Measurements from ENCODE around the gene HCRT. TPM values are rescaled to one million over a fixed set of nuclear protein-coding genes. Genes with fewer than 3 reads are reported as not detected.

HCRT gene
- total RNA-seq, 1 experiment from 2014 or later = not detected

DNA sequence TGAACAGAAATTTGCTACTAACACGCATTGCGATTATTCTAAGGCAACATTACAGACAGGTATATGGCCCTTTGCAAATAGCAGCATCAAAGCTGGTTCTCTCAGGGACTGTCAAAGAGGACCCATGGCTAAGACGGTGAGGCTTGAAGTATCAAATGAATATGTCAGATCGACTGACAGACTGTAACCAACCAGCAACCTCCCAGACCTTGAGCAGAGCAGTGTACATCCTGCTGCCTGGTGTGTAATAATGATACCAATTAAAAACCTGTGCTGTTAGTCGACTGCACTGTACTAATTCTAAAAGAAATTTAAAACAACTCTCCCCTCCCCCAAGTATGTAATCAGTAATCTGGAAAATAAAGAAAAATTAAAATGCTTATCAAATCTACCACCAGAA lies 45.0 kb upstream of the HCRT start:
- Histone ChIP-seq H3K27me3 (replicated peaks; ENCODE audit: insufficient read depth, low read depth, low read length, poor library complexity) (no peaks in the 10 kb centered on the region), H3K4me1 (ENCODE audit: insufficient read depth, low read length, poor library complexity, severe bottlenecking) (no peaks in the 10 kb centered on the region), H3K27ac (ENCODE audit: low read depth, low read length, poor library complexity, severe bottlenecking) (no peak overlapping the region), H3K9me3 (ENCODE audit: low read depth, low read length, poor library complexity, severe bottlenecking) (no peaks in the 10 kb centered on the region), H3K4me3 (ENCODE audit: low read depth, low read length, poor library complexity, severe bottlenecking) (no peak overlapping the region), H3K36me3 (ENCODE audit: insufficient read depth, low read length, poor library complexity, severe bottlenecking) (no peaks in the 10 kb centered on the region)
- no peak for DNase-seq (ENCODE audit: low spot score)
- TF ChIP-seq EZH2 (IDR thresholded peaks at IDR 0.05; ENCODE audit: borderline replicate concordance, low read depth, low read length, poor library complexity, severe bottlenecking) = no peak
- TF ChIP-seq, protein P1, sequence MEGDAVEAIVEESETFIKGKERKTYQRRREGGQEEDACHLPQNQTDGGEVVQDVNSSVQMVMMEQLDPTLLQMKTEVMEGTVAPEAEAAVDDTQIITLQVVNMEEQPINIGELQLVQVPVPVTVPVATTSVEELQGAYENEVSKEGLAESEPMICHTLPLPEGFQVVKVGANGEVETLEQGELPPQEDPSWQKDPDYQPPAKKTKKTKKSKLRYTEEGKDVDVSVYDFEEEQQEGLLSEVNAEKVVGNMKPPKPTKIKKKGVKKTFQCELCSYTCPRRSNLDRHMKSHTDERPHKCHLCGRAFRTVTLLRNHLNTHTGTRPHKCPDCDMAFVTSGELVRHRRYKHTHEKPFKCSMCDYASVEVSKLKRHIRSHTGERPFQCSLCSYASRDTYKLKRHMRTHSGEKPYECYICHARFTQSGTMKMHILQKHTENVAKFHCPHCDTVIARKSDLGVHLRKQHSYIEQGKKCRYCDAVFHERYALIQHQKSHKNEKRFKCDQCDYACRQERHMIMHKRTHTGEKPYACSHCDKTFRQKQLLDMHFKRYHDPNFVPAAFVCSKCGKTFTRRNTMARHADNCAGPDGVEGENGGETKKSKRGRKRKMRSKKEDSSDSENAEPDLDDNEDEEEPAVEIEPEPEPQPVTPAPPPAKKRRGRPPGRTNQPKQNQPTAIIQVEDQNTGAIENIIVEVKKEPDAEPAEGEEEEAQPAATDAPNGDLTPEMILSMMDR (conservative IDR thresholded peaks at IDR 0.05; ENCODE audit: low read depth, low read length) = no peak
- ChIA-PET POLR2A (ENCODE audit: low non-redundant PET) (no interaction called here), CTCF (no interaction called here)
- intact Hi-C loops (cut with micrococcal nuclease; ENCODE audit: unreplicated experiment) = no loop called here
- BruUV-seq (replicated peaks) = no TSS peak

DNA sequence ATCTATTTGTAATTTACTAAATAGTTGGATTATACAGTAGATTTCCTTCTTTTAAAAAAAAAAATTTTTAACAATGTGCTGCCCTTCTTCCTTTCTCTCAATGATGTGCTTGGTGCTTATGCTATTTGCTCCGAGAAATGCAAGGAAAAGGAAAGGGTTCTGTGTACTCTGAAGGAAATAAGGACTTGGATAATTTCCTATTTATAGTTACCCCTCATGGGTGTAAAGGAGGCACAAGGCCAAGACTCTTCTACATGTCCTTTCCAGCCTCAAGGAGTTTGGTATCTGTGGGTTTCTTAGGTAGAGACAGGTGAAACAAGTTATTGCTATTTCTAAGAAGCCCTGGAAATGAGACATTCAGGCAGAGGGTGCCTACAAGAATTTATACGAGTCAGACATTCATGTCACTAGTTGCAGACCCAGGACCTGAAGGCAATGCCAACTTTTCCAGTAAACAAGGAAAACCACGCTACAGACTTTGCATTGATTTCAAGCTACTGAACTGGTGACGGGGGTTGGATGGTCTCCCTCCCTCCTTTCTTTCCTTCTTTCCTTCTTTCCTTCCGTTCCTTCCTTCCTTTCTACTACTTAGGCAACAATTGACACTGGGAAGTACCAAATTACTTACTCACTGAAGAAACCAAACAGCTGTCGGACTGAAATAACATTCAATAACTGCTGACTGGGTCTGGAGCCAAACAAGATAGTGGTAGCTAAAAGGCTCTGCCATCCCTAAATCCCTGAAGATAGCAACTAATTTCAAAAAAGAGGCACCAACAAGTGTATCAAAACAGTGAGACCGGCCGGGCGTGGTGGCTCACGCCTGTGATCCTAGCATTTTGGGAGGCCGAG lies 42.8 kb upstream of the HCRT start:
- DNase-seq (ENCODE audit: low spot score) = no peak
- ChIA-PET CTCF (interaction anchor here (0.6 kb wide), 1 partner anchor 42 kb away, joined by 4 read pairs; no protein-coding TSS in a partner anchor), POLR2A (ENCODE audit: low non-redundant PET) (no interaction called here)
- H3K4me1 ChIP-seq (ENCODE audit: insufficient read depth, low read length, poor library complexity, severe bottlenecking) = no peaks in the 10 kb centered on the region
- intact Hi-C loops (cut with micrococcal nuclease; ENCODE audit: unreplicated experiment) = no loop called here
- H3K36me3 ChIP-seq (ENCODE audit: insufficient read depth, low read length, poor library complexity, severe bottlenecking) = no peaks in the 10 kb centered on the region
- TF ChIP-seq, protein P1 (conservative IDR thresholded peaks at IDR 0.05; ENCODE audit: low read depth, low read length) = no peak
- BruUV-seq (replicated peaks) = no TSS peak
- H3K9me3 ChIP-seq (ENCODE audit: low read depth, low read length, poor library complexity, severe bottlenecking) = no peaks in the 10 kb centered on the region
- no peaks in the 10 kb centered on the region for H3K27me3 ChIP-seq (replicated peaks; ENCODE audit: insufficient read depth, low read depth, low read length, poor library complexity)
- H3K4me3 ChIP-seq (ENCODE audit: low read depth, low read length, poor library complexity, severe bottlenecking) = no peak overlapping the region
- no peak overlapping the region for H3K27ac ChIP-seq (ENCODE audit: low read depth, low read length, poor library complexity, severe bottlenecking)

DNA sequence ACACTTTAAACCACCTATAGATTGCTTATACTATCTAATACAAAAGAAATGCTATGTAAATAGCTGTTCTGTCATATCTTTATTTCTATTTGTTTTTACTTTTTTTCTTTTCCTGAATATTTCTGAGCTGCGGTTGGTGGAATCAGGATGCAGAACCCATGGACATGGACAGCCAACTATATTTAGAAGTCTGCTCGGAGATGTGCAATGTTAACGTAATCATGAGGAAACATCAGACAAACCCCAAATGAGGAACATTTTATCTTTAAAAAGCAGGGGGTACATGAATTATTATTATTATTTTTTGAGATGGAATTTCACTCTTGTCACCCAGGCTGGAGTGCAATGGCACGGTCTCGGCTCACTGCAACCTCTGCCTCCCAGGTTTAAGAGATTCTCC lies 40.4 kb upstream of the HCRT start:
- no peak for DNase-seq (ENCODE audit: low spot score)
- Histone ChIP-seq H3K27me3 (replicated peaks; ENCODE audit: insufficient read depth, low read depth, low read length, poor library complexity) (no peaks in the 10 kb centered on the region), H3K27ac (ENCODE audit: low read depth, low read length, poor library complexity, severe bottlenecking) (no peak overlapping the region), H3K4me1 (ENCODE audit: insufficient read depth, low read length, poor library complexity, severe bottlenecking) (no peaks in the 10 kb centered on the region), H3K4me3 (ENCODE audit: low read depth, low read length, poor library complexity, severe bottlenecking) (no peak overlapping the region), H3K9me3 (ENCODE audit: low read depth, low read length, poor library complexity, severe bottlenecking) (no peaks in the 10 kb centered on the region), H3K36me3 (ENCODE audit: insufficient read depth, low read length, poor library complexity, severe bottlenecking) (no peaks in the 10 kb centered on the region)
- CTCF ChIA-PET = no interaction called here
- TF ChIP-seq, protein P1 (conservative IDR thresholded peaks at IDR 0.05; ENCODE audit: low read depth, low read length) = no peak
- TF ChIP-seq EZH2 (IDR thresholded peaks at IDR 0.05; ENCODE audit: borderline replicate concordance, low read depth, low read length, poor library complexity, severe bottlenecking) = no peak
- no TSS peak for BruUV-seq (replicated peaks)
- POLR2A ChIA-PET (ENCODE audit: low non-redundant PET) = no interaction called here
- intact Hi-C loops (cut with micrococcal nuclease; ENCODE audit: unreplicated experiment) = no loop called here
